ENCODE data around the gene PNMA1.

Gene PNMA1

DNA sequence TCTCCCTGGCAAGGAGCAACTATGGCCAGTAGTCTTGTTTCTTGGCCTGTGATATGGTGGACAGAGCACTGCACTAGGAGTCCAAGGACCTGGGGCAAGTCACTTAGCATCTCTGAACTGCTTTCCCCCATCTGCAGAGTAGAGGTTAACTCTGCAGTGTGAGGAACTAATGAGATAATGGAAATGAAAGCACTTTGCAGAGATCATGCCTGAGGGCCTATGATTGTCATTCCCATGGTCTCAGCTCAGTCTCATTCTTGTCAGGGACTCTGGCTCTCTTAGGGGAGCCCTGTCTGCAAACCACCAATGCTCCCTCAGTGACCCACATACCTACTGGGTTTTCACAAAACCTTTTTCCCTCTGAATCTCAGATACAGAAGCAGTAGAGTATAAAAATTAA is 6.5 kb upstream of the PNMA1 start:
- TF ChIP-seq FOXA1 (IDR thresholded peaks at IDR 0.05) (no peak), ELF4 (IDR thresholded peaks at IDR 0.05) (no peak), SUZ12 (IDR thresholded peaks at IDR 0.05) (no peak), FOXM1 (IDR thresholded peaks at IDR 0.05; ENCODE audit: borderline replicate concordance) (no peak), LEF1 (IDR thresholded peaks at IDR 0.05; ENCODE audit: borderline replicate concordance) (no peak), FOXK2 (IDR thresholded peaks at IDR 0.05) (no peak), NFRKB (IDR thresholded peaks at IDR 0.05) (no peak), BHLHE40 (IDR thresholded peaks at IDR 0.05; ENCODE audit: borderline replicate concordance) (no peak), L3MBTL2 (conservative IDR thresholded peaks at IDR 0.05) (no peak), ZNF384 (IDR thresholded peaks at IDR 0.05) (no peak), ARNT (IDR thresholded peaks at IDR 0.05) (no peak), PKNOX1 (IDR thresholded peaks at IDR 0.05) (no peak), CTBP1 (IDR thresholded peaks at IDR 0.05; ENCODE audit: borderline replicate concordance) (no peak), TARDBP (IDR thresholded peaks at IDR 0.05) (no peak), SP1 (IDR thresholded peaks at IDR 0.05) (no peak), HDGF (IDR thresholded peaks at IDR 0.05; ENCODE audit: borderline replicate concordance) (no peak)
- ChIA-PET CTCF (no interaction called here), POLR2A (no interaction called here)
- DNase-seq (ENCODE audit: extremely low spot score): no peak

DNA sequence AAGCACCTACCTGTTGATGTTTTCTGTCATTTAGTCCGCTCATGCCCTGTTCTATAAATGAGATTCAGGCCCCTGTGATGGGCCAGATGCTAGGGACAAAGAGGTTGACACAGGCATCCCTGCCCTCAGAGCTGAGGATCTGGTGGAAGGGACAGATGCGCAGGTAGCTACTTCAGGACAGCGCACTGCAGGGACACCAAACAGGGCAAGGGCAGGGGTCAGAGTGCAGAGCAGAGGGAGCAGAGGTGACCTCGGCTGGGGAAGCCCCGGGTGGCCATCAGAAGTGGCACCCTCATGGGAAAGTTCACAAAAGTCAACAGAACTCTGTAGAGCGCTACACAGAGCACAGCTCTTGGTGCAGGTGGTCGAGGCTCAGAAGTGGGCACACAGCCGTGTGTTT is 5.6 kb upstream of the PNMA1 start:
- no peak for DNase-seq (ENCODE audit: extremely low spot score)
- TF ChIP-seq FOXK2 (IDR thresholded peaks at IDR 0.05) (no peak), TARDBP (IDR thresholded peaks at IDR 0.05) (no peak), ELF4 (IDR thresholded peaks at IDR 0.05) (no peak), CTBP1 (IDR thresholded peaks at IDR 0.05; ENCODE audit: borderline replicate concordance) (no peak), PKNOX1 (IDR thresholded peaks at IDR 0.05) (no peak), L3MBTL2 (conservative IDR thresholded peaks at IDR 0.05) (no peak), ZNF384 (IDR thresholded peaks at IDR 0.05) (no peak), SP1 (IDR thresholded peaks at IDR 0.05) (no peak), NFRKB (IDR thresholded peaks at IDR 0.05) (no peak), BHLHE40 (IDR thresholded peaks at IDR 0.05; ENCODE audit: borderline replicate concordance) (no peak)
- CTCF ChIA-PET: no interaction called here
- POLR2A ChIA-PET: no interaction called here

DNA sequence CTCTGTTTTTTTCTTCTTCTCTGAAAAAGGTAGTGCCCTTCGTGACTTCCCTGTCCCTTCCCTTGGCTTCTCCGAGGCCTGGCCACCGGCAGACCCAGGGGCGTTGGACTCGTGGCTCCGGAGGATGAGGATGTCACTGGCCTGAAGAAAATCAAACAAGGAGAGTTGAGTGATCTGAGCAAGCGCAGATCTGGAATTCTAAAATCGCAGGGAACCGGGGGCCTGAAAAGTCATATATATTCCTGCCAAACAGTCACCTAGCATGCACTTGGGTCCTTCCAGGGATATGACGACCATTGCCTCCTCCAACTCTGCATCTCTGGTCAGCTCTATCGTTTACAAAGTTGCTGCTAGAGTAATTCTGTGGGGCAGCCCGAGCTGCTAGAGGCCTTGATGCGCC is 5.2 kb upstream of the PNMA1 start:
- no peak for TF ChIP-seq FOXK2 (IDR thresholded peaks at IDR 0.05)
- TF ChIP-seq SUZ12 (IDR thresholded peaks at IDR 0.05): no peak
- no peak for TF ChIP-seq CTBP1 (IDR thresholded peaks at IDR 0.05; ENCODE audit: borderline replicate concordance)
- TF ChIP-seq L3MBTL2 (conservative IDR thresholded peaks at IDR 0.05): no peak
- TF ChIP-seq PKNOX1 (IDR thresholded peaks at IDR 0.05): no peak
- TF ChIP-seq SP1 (IDR thresholded peaks at IDR 0.05): no peak
- no peak for TF ChIP-seq NFRKB (IDR thresholded peaks at IDR 0.05)
- TF ChIP-seq TARDBP (IDR thresholded peaks at IDR 0.05): no peak
- TF ChIP-seq ZNF384 (IDR thresholded peaks at IDR 0.05): no peak
- no peak for TF ChIP-seq ARNT (IDR thresholded peaks at IDR 0.05)
- no peak for TF ChIP-seq FOXM1 (IDR thresholded peaks at IDR 0.05; ENCODE audit: borderline replicate concordance)
- TF ChIP-seq LEF1 (IDR thresholded peaks at IDR 0.05; ENCODE audit: borderline replicate concordance): no peak
- no peak for TF ChIP-seq HDGF (IDR thresholded peaks at IDR 0.05; ENCODE audit: borderline replicate concordance)
- no peak for TF ChIP-seq ELF4 (IDR thresholded peaks at IDR 0.05)
- TF ChIP-seq FOXA1 (IDR thresholded peaks at IDR 0.05): no peak
- TF ChIP-seq BHLHE40 (IDR thresholded peaks at IDR 0.05; ENCODE audit: borderline replicate concordance): no peak
- ChIA-PET POLR2A (no interaction called here), CTCF (no interaction called here)
- no peak for DNase-seq (ENCODE audit: extremely low spot score)

GRCh38 chr14:73718418-73719251 is 4.5 kb upstream of the PNMA1 start:
- DNase-seq (ENCODE audit: extremely low spot score): no peak
- ChIA-PET POLR2A (interaction anchor here (0.9 kb wide), 1 partner anchor 134 kb away, joined by 3 read pairs; no protein-coding TSS in a partner anchor), CTCF (interaction anchor here (0.7 kb wide), 1 partner anchor 27 kb away, joined by 3 read pairs; no protein-coding TSS in a partner anchor)
- TF ChIP-seq LEF1 (IDR thresholded peaks at IDR 0.05; ENCODE audit: borderline replicate concordance) (no peak), TARDBP (IDR thresholded peaks at IDR 0.05) (no peak), BHLHE40 (IDR thresholded peaks at IDR 0.05; ENCODE audit: borderline replicate concordance) (no peak), PKNOX1 (IDR thresholded peaks at IDR 0.05) (no peak), FOXK2 (IDR thresholded peaks at IDR 0.05) (no peak), SP1 (IDR thresholded peaks at IDR 0.05) (no peak)

DNA sequence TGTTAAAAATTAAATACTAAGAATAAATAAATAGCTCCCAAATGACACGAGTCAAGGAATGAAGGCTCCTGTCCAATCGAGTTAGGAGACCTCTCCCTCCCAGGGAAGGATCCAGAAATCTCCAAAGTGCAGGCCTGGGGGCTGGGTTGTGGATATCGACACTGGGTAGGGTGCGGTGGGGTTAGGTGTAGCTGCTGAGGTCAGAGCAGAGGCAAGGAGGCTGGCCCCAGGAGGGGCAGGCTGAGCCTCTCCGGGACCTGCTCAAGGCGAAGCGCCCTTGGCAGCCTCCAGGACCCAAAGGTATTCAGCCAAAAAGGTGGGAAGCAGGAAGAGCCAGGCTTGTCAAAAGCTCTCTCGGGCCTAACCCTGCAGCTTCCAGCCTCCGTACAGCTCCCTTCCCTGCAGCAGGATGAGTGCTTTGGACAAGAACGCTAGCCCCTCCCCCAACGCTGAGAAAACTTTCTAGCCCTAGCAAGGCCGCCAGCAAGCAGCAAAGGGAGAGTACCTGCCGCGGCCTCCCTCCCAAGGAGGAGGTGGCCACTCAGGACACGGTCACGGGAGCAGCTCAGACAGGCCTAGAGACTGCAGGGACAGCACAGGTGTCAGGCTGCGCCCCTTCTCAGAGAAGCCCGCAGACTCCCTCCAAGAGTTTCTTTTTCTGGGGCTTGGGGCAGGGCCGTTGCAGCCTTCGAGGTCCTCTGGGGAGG is 3.7 kb upstream of the PNMA1 start:
- TF ChIP-seq ELF4 (IDR thresholded peaks at IDR 0.05) (no peak), SP1 (IDR thresholded peaks at IDR 0.05) (no peak), NFRKB (IDR thresholded peaks at IDR 0.05) (no peak), CTBP1 (IDR thresholded peaks at IDR 0.05; ENCODE audit: borderline replicate concordance) (no peak), L3MBTL2 (conservative IDR thresholded peaks at IDR 0.05) (no peak), FOXA1 (IDR thresholded peaks at IDR 0.05) (no peak), PKNOX1 (IDR thresholded peaks at IDR 0.05) (no peak), BHLHE40 (IDR thresholded peaks at IDR 0.05; ENCODE audit: borderline replicate concordance) (no peak), LEF1 (IDR thresholded peaks at IDR 0.05; ENCODE audit: borderline replicate concordance) (no peak), TARDBP (IDR thresholded peaks at IDR 0.05) (no peak), ZNF384 (IDR thresholded peaks at IDR 0.05) (no peak), SUZ12 (IDR thresholded peaks at IDR 0.05) (no peak), FOXM1 (IDR thresholded peaks at IDR 0.05; ENCODE audit: borderline replicate concordance) (no peak), FOXK2 (IDR thresholded peaks at IDR 0.05) (no peak), ARNT (IDR thresholded peaks at IDR 0.05) (no peak), HDGF (IDR thresholded peaks at IDR 0.05; ENCODE audit: borderline replicate concordance) (no peak)
- ChIA-PET CTCF (interaction anchor here (0.7 to 1.4 kb wide), 3 partner anchors 10 to 284 kb away, joined by 3 to 4 read pairs (median 3); no protein-coding TSS in a partner anchor), POLR2A (interaction anchor here (0.7 to 0.9 kb wide), 2 partner anchors 49 to 135 kb away, joined by 3 read pairs; no protein-coding TSS in a partner anchor)
- no peak for DNase-seq (ENCODE audit: extremely low spot score)

All from HEK293T (cell line).